Measurements from ENCODE around the gene MYBPC2.

GRCh38 chr19:50480281-50481111 is 47.8 kb downstream of the MYBPC2 start:
- TF ChIP-seq CTCF (IDR thresholded peaks at IDR 0.05) (no peak), POLR2AphosphoS5 (IDR thresholded peaks at IDR 0.05; ENCODE audit: insufficient read depth in 1 of 2, low read depth in 1 of 2) (no peak), POLR2A (IDR thresholded peaks at IDR 0.05) (no peak)

All from vagina (tissue), 2 donors.